Effector memory CD8-positive, alpha-beta T cell (primary cell): ENCODE measurements around the gene STRN3.

Experiments used
- ATAC-seq: fragments of 150-1000 bp; cut with Tn5 transposase; replicated peaks from 2 replicates; pipeline ENCODE4 v1.10.0; 2021; ENCODE audit warnings: mild to moderate bottlenecking, moderate library complexity
- DNase-seq, 3 experiments: peaks; one replicate each; pipeline ENCODE4 v3.0.0; 2021
- H3K27ac Mint-ChIP-seq, 2 donors: one replicate each; pipeline ENCODE4 v1.8.0; 2022; ENCODE audit warnings: mild to moderate bottlenecking in 2 of 2, mixed read lengths in 2 of 2, moderate library complexity in 2 of 2
- H3K27me3 Mint-ChIP-seq, 2 donors: one replicate each; pipeline ENCODE4 v1.8.0; 2022; ENCODE audit warnings: mixed read lengths in 2 of 2
- H3K36me3 Mint-ChIP-seq: one replicate; pipeline ENCODE4 v1.8.0; 2022; ENCODE audit warnings: mild to moderate bottlenecking, moderate library complexity, mixed read lengths; ENCODE audit not compliant: insufficient read depth
- H3K4me1 Mint-ChIP-seq, 2 donors: one replicate each; pipeline ENCODE4 v1.8.0; 2022; ENCODE audit warnings: low read depth in 2 of 2, mixed read lengths in 2 of 2
- H3K4me3 Mint-ChIP-seq, 2 donors: one replicate each; pipeline ENCODE4 v1.8.0; 2022; ENCODE audit warnings: mild to moderate bottlenecking in 2 of 2, mixed read lengths in 2 of 2, moderate library complexity in 2 of 2
- H3K9me3 Mint-ChIP-seq, 2 donors: one replicate each; pipeline ENCODE4 v1.8.0; 2022; ENCODE audit warnings: mixed read lengths in 2 of 2

Gene STRN3

DNA sequence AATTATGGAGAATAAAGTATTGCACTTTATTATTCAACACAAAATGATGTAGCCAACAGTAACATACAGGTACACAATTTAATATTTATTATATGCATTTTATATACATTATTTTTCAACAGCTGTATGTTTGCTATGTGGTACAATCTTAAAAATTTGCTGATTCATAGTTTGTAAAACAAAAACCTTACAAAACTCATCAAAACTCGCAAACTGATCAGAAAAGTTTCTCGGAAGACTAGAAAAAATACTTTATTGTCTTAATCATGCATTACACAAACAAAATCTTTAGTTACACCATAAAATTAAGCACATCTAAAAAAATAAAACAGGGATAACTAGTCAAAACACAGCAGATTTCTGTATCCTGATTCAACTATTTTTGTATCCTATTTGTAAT, 132.4 kb downstream of the STRN3 start:
- H3K27ac Mint-ChIP-seq: no peak overlapping the region
- H3K36me3 Mint-ChIP-seq: peaks cover 32% of the 10 kb centered on the region
- H3K4me3 Mint-ChIP-seq: no peak overlapping the region
- ATAC-seq (no peak), DNase-seq (no peak)
- no peaks in the 10 kb centered on the region for H3K9me3 Mint-ChIP-seq
- peaks cover 0 to 3% of the 10 kb centered on the region in 2 donors for H3K4me1 Mint-ChIP-seq
- H3K27me3 Mint-ChIP-seq: no peaks in the 10 kb centered on the region

- no peak for DNase-seq
- H3K27ac Mint-ChIP-seq: peak overlapping the region; percentile 6 to 8
- H3K36me3 Mint-ChIP-seq: peaks cover 24% of the 10 kb centered on the region
- H3K4me1 Mint-ChIP-seq: no peaks in the 10 kb centered on the region
- H3K27me3 Mint-ChIP-seq: no peaks in the 10 kb centered on the region
- ATAC-seq: no peak
- H3K4me3 Mint-ChIP-seq: no peak overlapping the region
- no peaks in the 10 kb centered on the region for H3K9me3 Mint-ChIP-seq
Observed at GRCh38 chr14:30889244-30889594, 137.0 kb downstream of the STRN3 start.

- Mint-ChIP-seq H3K4me1 (no peaks in the 10 kb centered on the region), H3K36me3 (peaks cover 18% of the 10 kb centered on the region), H3K9me3 (no peaks in the 10 kb centered on the region), H3K4me3 (no peak overlapping the region), H3K27ac (peak overlapping the region; percentile 6 to 32), H3K27me3 (no peaks in the 10 kb centered on the region)
- DNase-seq: no peak
- ATAC-seq: no peak
Observed at GRCh38 chr14:30888480-30889243, 137.5 kb downstream of the STRN3 start.

- no peak overlapping the region for H3K27ac Mint-ChIP-seq
- no peaks in the 10 kb centered on the region for H3K27me3 Mint-ChIP-seq
- H3K4me3 Mint-ChIP-seq: no peak overlapping the region
- peaks cover 6% of the 10 kb centered on the region for H3K36me3 Mint-ChIP-seq
- H3K9me3 Mint-ChIP-seq: no peaks in the 10 kb centered on the region
- no peak for ATAC-seq
- H3K4me1 Mint-ChIP-seq: no peaks in the 10 kb centered on the region
- DNase-seq: no peak
Observed at GRCh38 chr14:30885840-30886740, 140.1 kb downstream of the STRN3 start.

GRCh38 chr14:30884901-30885300, 141.3 kb downstream of the STRN3 start:
- no peak for DNase-seq
- ATAC-seq: no peak
- H3K27me3 Mint-ChIP-seq: no peaks in the 10 kb centered on the region

DNA sequence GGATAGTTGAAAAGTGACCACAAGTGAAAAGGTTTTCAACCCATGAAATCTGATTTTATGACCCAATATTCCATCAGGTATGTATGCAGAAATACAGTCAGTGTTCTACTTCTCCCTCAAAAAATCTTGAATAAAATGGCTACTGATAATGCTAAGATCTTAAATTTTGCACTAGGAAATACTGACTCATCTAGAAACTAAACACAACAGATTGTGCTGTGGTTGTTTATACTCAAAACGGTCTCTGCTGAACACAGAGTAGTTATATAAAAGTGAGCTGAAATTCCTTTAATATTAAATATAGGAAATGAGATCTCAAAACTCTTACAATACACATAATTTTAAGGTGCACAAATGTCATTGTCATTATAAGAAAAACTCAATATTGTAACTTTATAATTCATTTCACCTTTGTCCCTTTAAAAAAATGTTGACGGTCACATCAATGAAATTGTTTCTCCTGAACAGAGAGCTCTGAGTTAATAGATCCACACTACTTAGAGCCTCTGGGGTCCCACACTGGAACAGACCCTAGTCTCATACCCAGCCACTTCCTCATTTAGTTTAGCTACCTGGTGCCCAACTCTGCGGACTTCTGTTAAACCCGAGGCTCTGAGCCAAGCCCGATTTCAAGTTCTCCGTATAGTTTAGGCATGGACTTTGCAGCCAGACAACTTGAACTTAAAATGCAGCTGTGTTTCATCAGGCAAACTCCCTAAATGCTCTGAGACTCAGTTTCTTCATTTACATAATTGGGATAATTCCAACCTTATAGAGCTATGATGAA, 142.5 kb downstream of the STRN3 start:
- Mint-ChIP-seq H3K9me3 (no peaks in the 10 kb centered on the region), H3K4me3 (no peak overlapping the region), H3K4me1 (no peaks in the 10 kb centered on the region), H3K27ac (no peak overlapping the region), H3K27me3 (no peaks in the 10 kb centered on the region), H3K36me3 (peaks cover 4% of the 10 kb centered on the region)
- no peak for DNase-seq
- no peak for ATAC-seq

More at GRCh38 chr14:30884901-30885300, 141.3 kb downstream of the STRN3 start:
- Mint-ChIP-seq H3K36me3 (peaks cover 6% of the 10 kb centered on the region), H3K4me3 (no peak overlapping the region), H3K4me1 (no peaks in the 10 kb centered on the region), H3K27ac (no peak overlapping the region), H3K9me3 (no peaks in the 10 kb centered on the region)

- H3K4me1 Mint-ChIP-seq: no peaks in the 10 kb centered on the region
- ATAC-seq (no peak), DNase-seq (no peak)
- no peaks in the 10 kb centered on the region for H3K9me3 Mint-ChIP-seq
- no peak overlapping the region for H3K27ac Mint-ChIP-seq
- no peak overlapping the region for H3K4me3 Mint-ChIP-seq
- H3K36me3 Mint-ChIP-seq: no peaks in the 10 kb centered on the region
- peaks cover 6 to 7% of the 10 kb centered on the region in 2 donors for H3K27me3 Mint-ChIP-seq
Observed at GRCh38 chr14:30882431-30882830, 143.7 kb downstream of the STRN3 start.

GRCh38 chr14:30876692-30877091, 149.5 kb downstream of the STRN3 start:
- peaks cover 49 to 52% of the 10 kb centered on the region in 2 donors for H3K27me3 Mint-ChIP-seq
- no peaks in the 10 kb centered on the region for H3K9me3 Mint-ChIP-seq
- peaks cover 5 to 9% of the 10 kb centered on the region in 2 donors for H3K4me1 Mint-ChIP-seq
- no peaks in the 10 kb centered on the region for H3K36me3 Mint-ChIP-seq
- H3K27ac Mint-ChIP-seq: no peak overlapping the region
- DNase-seq (no peak), ATAC-seq (no peak)
- no peak overlapping the region for H3K4me3 Mint-ChIP-seq

DNA sequence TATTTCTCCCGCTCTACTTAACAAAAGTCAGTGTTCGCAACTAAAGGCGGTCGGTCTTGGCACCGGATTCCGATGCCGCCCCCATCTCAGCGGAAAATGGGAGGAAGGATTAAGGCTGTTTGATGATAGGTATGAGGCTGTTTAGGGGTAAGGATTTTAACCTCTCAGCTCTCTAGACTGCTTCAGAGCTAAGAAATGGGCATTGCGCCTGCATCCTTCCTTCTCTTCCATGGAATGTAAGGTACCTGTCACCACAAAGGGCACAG, 150.5 kb downstream of the STRN3 start:
- DNase-seq (no peak), ATAC-seq (no peak)
- Mint-ChIP-seq H3K4me3 (peak overlapping the region; percentile 73 to 77), H3K27me3 (peaks cover 57 to 62% of the 10 kb centered on the region in 2 donors), H3K27ac (no peak overlapping the region), H3K9me3 (no peaks in the 10 kb centered on the region), H3K4me1 (peaks cover 5 to 9% of the 10 kb centered on the region in 2 donors), H3K36me3 (no peaks in the 10 kb centered on the region)

- peaks cover 62 to 67% of the 10 kb centered on the region in 2 donors for H3K27me3 Mint-ChIP-seq
- DNase-seq (no peak), ATAC-seq (peak; percentile 40)
- H3K4me3 Mint-ChIP-seq: peak overlapping the region; percentile 73 to 77
- H3K27ac Mint-ChIP-seq: no peak overlapping the region
- no peaks in the 10 kb centered on the region for H3K36me3 Mint-ChIP-seq
- peaks cover 5 to 9% of the 10 kb centered on the region in 2 donors for H3K4me1 Mint-ChIP-seq
- no peaks in the 10 kb centered on the region for H3K9me3 Mint-ChIP-seq
Observed at GRCh38 chr14:30874999-30875787, 151.0 kb downstream of the STRN3 start.

GRCh38 chr14:30874120-30874998, 151.8 kb downstream of the STRN3 start, which contains the start of gene COCH:
Gene COCH (plus strand): TSS chr14:30874559. CDS start chr14:30874939, 380 bp downstream.
- Mint-ChIP-seq H3K36me3 (no peaks in the 10 kb centered on the region), H3K4me1 (peaks cover 5 to 9% of the 10 kb centered on the region in 2 donors), H3K4me3 (peak within 1 kb of the TSS; percentile 74 to 77), H3K27ac (no peak within 1 kb of the TSS), H3K27me3 (peaks cover 62 to 74% of the 10 kb centered on the region in 2 donors), H3K9me3 (no peaks in the 10 kb centered on the region)
- DNase-seq (no peak), ATAC-seq (peak; percentile 73)
